HepG2 (cell line): Measurements from ENCODE around the gene KIAA1958. TPM values are rescaled to one million over a fixed set of nuclear protein-coding genes. Genes with fewer than 3 reads are reported as not detected.

Experiments used
- FOSL1 ChIP-seq: sonication (generic); formaldehyde crosslinking; IDR thresholded peaks from 2 replicates; pipeline ENCODE4 v1.9.0; 2021; ENCODE audit warnings: missing genetic modification reagents, borderline replicate concordance
- FOSL2 ChIP-seq: sonication (generic); formaldehyde crosslinking; IDR thresholded peaks from 2 replicates; pipeline ENCODE4 v1.4.0; 2020; ENCODE audit warnings: missing genetic modification reagents
- FOXC1 ChIP-seq: sonication (generic); formaldehyde crosslinking; IDR thresholded peaks from 2 replicates; pipeline ENCODE4 v1.8.0; 2022; ENCODE audit warnings: mild to moderate bottlenecking, missing genetic modification reagents, borderline replicate concordance
- GABPB1 ChIP-seq: IDR thresholded peaks from 2 replicates; pipeline ENCODE4 v1.6.1; 2016; ENCODE audit warnings: mild to moderate bottlenecking, missing genetic modification reagents, moderate library complexity, missing compliant biosample characterization
- MYC ChIP-seq: sonication (generic); formaldehyde crosslinking; IDR thresholded peaks from 2 replicates; pipeline ENCODE4 v1.9.0; 2021; ENCODE audit warnings: missing genetic modification reagents, borderline replicate concordance
- MYNN ChIP-seq: sonication (generic); formaldehyde crosslinking; IDR thresholded peaks from 2 replicates; pipeline ENCODE4 v1.4.0; 2020; ENCODE audit warnings: mild to moderate bottlenecking, low read depth, missing genetic modification reagents
- NCOA5 ChIP-seq: sonication (generic); formaldehyde crosslinking; IDR thresholded peaks from 2 replicates; pipeline ENCODE4 v1.4.0; 2020; ENCODE audit warnings: missing genetic modification reagents
- SALL2 ChIP-seq: sonication (generic); formaldehyde crosslinking; IDR thresholded peaks from 2 replicates; pipeline ENCODE4 v1.8.1; 2023; ENCODE audit warnings: mild to moderate bottlenecking, missing genetic modification reagents, inconsistent platforms
- TAF1 ChIP-seq: sonication (generic); formaldehyde crosslinking; IDR thresholded peaks from 2 replicates; pipeline ENCODE4 v1.4.0; 2020; ENCODE audit warnings: missing genetic modification reagents
- TFDP2 ChIP-seq: sonication (generic); formaldehyde crosslinking; IDR thresholded peaks from 2 replicates; pipeline ENCODE4 v1.4.0; 2020; ENCODE audit warnings: missing genetic modification reagents
- ZBTB38 ChIP-seq: sonication (generic); formaldehyde crosslinking; IDR thresholded peaks from 2 replicates; pipeline ENCODE4 v1.5.1; 2020; ENCODE audit warnings: mild to moderate bottlenecking, missing genetic modification reagents
- ZBTB40 ChIP-seq, 2 experiments: fragments of 450-650 bp in 1 of 2; sonication (generic) in 1 of 2; formaldehyde crosslinking in 1 of 2; IDR thresholded peaks; 2 replicates each; pipeline versions ENCODE4 v1.6.1 to v1.8.0; 2016 to 2022; ENCODE audit warnings: antibody characterized with exemption in 1 of 2, mild to moderate bottlenecking in 1 of 2, missing genetic modification reagents in 1 of 2
- ZNF30 ChIP-seq: sonication (generic); formaldehyde crosslinking; IDR thresholded peaks from 2 replicates; pipeline ENCODE4 v1.5.0; 2020; ENCODE audit warnings: mild to moderate bottlenecking, missing genetic modification reagents
- ZNF577 ChIP-seq: sonication (generic); formaldehyde crosslinking; IDR thresholded peaks from 2 replicates; pipeline ENCODE4 v1.4.0; 2020; ENCODE audit warnings: mild to moderate bottlenecking, low read depth, missing genetic modification reagents, borderline replicate concordance
- ZNF790 ChIP-seq: sonication (generic); formaldehyde crosslinking; IDR thresholded peaks from 2 replicates; pipeline ENCODE4 v1.8.0; 2022; ENCODE audit warnings: missing genetic modification reagents, mild to moderate bottlenecking, borderline replicate concordance
- polyA plus RNA-seq, 8 experiments: library from polyadenylated mRNA; depleted of rRNA in 3 of 8; stranded (reverse) in 7 of 8; unstranded in 1 of 8; fragments of >200 nt; fragmentation: Illumina TruSeq in 4 of 8; extraction: Trizol in 4 of 8; gene quantifications; 2 replicates each; pipeline versions ENCODE4 v1.2.1 to v1.2.3, GENCODE V29; 2011 to 2016; ENCODE audit warnings: low read depth in 4 of 8, missing spikeins in 1 of 8, mixed read lengths in 1 of 8; ENCODE audit not compliant: insufficient read depth in 1 of 8
- total RNA-seq, 5 experiments: library from RNA; depleted of rRNA; stranded (reverse); fragments of >200 nt; fragmentation: Illumina TruSeq; extraction: Trizol; gene quantifications; 2 replicates each; pipeline ENCODE4 v1.2.3, GENCODE V29; 2016; ENCODE audit warnings: low read depth in 1 of 5
- TF ChIP-seq, protein P1 (sequence below): sonication (generic); formaldehyde crosslinking; IDR thresholded peaks from 2 replicates; pipeline ENCODE4 v1.8.0; 2022; ENCODE audit warnings: low read depth, missing genetic modification reagents
- TF ChIP-seq, protein P2 (sequence below): IDR thresholded peaks from 2 replicates; pipeline ENCODE4 v1.6.1; 2016; ENCODE audit warnings: missing genetic modification reagents, missing compliant biosample characterization

The KIAA1958 gene
- total and polyA plus RNA-seq, 2 of the 13 experiments (the other 11 are each of a cell fraction or from before 2014, with no cell fraction given), result 8.5 to 10.3 TPM

- TF ChIP-seq MYC (peak; percentile 38; the same call in 1 of the 2 replicates), ZBTB40 (IDR thresholded peaks at IDR 0.05) (0 out of 2 replicates have a peak, but pooled peaks have one; percentile 16), ZBTB40 (CRISPR knock-in tag; IDR thresholded peaks at IDR 0.05) (no peak), GABPB1 (CRISPR knock-in tag) (peak; percentile 95), FOSL1 (no peak), ZBTB38 (CRISPR knock-in tag) (peak; percentile 61), TAF1 (CRISPR knock-in tag) (peak; percentile 51; the same call in 1 of the 2 replicates), ZNF577 (CRISPR knock-in tag) (no peak), ZNF790 (no peak), NCOA5 (CRISPR knock-in tag) (no peak), FOSL2 (peak; percentile 31; the same call in 1 of the 2 replicates), SALL2 (CRISPR knock-in tag) (0 out of 2 replicates have a peak, but pooled peaks have one; percentile 45), MYNN (CRISPR knock-in tag) (no peak), TFDP2 (CRISPR knock-in tag) (peak; percentile 93), FOXC1 (peak; percentile 75; the same call in 1 of the 2 replicates), ZNF30 (CRISPR knock-in tag) (no peak)
- TF ChIP-seq, protein P1, sequence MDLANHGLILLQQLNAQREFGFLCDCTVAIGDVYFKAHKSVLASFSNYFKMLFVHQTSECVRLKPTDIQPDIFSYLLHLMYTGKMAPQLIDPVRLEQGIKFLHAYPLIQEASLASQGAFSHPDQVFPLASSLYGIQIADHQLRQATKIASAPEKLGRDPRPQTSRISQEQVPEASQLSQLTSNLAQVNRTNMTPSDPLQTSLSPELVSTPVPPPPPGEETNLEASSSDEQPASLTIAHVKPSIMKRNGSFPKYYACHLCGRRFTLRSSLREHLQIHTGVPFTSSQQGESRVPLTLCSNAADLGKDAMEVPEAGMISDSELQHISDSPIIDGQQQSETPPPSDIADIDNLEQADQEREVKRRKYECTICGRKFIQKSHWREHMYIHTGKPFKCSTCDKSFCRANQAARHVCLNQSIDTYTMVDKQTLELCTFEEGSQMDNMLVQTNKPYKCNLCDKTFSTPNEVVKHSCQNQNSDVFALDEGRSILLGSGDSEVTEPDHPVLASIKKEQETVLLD (CRISPR knock-in tag), result no peak
- TF ChIP-seq, protein P2, sequence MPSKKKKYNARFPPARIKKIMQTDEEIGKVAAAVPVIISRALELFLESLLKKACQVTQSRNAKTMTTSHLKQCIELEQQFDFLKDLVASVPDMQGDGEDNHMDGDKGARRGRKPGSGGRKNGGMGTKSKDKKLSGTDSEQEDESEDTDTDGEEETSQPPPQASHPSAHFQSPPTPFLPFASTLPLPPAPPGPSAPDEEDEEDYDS (CRISPR knock-in tag), result no peak
Observed at GRCh38 chr9:112717661-112718331, 231.2 kb downstream of the KIAA1958 start, which contains the start of gene INIP (continued).
